M059J (cell line): Measurements from ENCODE around the gene FADS3. TPM values are rescaled to one million over a fixed set of nuclear protein-coding genes. Genes with fewer than 3 reads are reported as not detected.

ENCODE experiments used
- DNase-seq: peaks from one replicate; pipeline ENCODE4 v3.0.0-alpha.2; 2012; ENCODE audit warnings: low read depth
- total RNA-seq: library from RNA; depleted of rRNA; stranded (reverse); fragments of >200 nt; shearing (Covaris generic); gene quantifications from 2 replicates; pipeline ENCODE4 v1.2.3, GENCODE V29; 2014

Gene FADS3
- total RNA-seq, 1 experiment from 2014 or later: 82.9 TPM

DNA sequence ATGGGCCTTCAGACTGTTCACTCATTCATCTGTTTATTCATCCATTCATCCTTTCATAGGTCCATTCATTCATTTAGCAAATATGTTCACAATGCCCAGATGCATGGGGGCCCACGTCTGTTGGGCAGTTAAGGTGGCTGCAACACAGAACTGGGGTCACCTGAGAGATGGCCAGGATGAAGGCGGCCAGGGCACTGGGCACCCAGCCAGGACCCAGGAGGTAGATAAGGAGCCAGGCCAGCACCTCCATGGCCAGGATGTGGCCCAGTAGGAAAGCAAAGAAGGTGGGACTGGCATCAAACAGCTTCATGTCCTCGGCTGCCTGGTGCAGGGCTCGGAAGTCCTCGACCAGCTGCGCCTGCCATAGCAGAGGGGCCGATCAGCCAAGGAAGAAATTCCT lies 12.2 kb downstream of the FADS3 start:
- DNase-seq: no peak

GRCh38 chr11:61875698-61876097 lies 15.6 kb downstream of the FADS3 start:
- DNase-seq: no peak

DNA sequence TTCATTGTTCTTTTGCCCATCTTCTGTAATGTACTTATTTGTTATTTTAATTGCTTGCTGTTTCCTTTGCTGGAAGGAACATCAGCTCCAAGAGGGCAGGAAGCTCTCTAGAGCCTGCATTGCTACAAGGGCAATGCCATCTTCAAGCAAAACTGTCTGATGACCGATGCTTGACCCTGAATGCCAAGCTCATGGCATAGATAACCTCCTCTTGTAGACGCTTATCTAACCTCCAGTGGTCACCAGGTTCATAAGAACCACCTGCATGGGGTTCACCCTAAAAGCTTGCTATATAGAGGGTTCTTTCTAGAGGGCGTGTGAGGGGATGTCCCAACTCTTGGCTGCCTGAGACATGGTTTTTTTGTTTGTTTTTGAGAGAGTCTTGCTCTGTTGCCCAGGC lies 16.5 kb downstream of the FADS3 start:
- DNase-seq: no peak

GRCh38 chr11:61874377-61874809 lies 17.0 kb downstream of the FADS3 start:
- no peak for DNase-seq

DNA sequence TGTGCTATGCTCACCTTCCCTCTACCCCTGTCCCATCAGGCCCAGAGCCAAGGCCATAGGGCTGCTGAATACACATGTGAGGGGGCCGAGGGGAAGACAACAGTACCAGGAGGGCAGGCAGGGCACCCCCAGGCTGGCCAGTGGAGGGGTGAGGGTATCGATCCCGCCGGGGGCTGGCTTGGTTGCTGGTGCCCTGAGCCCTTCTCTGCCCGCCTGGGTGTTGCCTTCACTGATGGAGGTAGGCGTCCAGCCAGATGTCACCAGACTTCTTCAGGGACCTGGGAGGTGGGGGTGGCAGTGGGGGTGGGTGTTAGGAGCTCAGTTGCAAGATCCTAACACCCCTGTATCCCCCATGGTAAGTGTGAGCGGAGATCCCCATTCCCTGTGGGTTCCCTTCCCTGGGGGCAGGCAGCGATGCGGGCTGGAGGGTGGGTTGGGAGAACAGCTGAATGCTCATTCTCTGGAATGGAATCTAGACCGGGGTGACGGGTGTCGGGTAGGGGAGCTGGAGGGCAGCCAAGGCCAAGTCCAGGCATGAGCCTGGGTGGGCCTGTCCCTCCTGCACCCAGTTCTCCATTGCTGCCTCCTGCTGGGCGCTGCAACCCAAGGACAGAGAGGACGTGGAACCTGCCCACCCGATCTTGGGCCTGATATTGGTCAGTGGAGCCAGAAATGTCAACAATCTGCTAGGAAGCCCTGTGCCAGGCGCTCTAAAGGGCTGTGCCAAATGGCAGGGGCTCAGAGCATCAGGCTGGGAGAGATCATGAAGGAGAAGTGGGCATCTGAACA lies 17.6 kb downstream of the FADS3 start:
- no peak for DNase-seq

- no peak for DNase-seq
Measured at GRCh38 chr11:61872935-61873565, 18.3 kb downstream of the FADS3 start.

- peak; percentile 81 for DNase-seq
Measured at GRCh38 chr11:61871158-61871597, 20.2 kb downstream of the FADS3 start.

DNA sequence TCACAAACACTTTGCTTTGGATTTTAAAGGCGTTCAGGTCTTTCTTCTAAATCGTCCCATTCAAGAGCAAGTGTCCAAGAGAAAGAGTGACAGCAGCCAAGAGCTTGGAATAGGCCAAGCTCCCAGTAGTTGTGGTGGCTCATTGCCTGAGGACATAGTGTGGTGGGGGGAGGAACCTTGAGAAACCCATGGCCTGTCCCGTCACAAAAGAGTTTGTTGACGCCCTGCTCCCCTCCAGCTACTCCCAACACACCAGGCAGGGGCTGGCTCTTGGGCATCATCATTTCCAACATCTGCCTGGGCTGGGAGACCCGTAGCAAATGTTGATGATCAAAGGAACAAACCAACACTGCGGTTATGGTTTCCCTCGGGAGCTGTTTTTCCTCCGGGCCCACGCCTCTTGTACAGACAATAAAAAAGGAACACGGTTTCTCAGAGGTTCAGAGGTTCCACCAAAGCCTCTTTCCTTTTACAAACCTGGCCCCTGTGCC lies 20.8 kb downstream of the FADS3 start:
- DNase-seq: peak; percentile 27

DNA sequence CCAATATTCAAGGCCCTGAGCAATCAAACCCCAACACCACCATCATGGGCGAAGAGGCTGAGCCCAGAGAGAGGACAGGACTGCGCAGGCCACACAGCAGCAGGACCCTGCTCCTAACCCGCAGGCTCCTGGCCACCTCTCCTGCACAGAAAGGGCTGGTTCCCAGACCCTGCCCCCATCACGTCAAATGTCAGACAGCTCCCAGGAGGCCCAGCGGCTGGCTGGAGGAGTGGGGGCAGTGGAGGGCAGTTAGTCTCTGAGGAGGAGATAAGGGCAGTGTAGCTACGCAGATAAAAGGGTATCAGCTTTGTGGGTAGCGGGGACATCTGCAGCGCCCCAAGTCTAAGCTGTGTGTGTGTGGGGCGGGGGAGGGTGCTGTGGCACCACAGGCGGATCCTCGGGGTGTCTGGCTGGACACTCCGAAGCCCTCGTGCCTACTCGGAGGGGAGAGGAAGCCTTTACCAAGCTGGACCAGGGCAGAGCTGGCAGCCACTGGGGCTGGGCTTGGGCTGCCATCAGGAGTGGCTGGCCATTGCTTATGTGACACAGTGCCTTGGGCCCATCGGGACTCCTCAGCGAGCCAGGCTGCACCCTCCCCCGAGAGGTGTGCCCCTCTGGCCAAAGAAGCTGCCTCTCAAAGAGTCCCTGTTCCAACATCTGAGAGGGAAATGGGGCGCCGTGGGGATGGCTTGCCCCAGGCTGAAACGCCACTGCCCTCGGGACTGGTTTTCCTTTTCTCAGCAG lies 21.5 kb downstream of the FADS3 start:
- no peak for DNase-seq

- no peak for DNase-seq
Measured at GRCh38 chr11:61869429-61869707, 22.0 kb downstream of the FADS3 start.

- no peak for DNase-seq
Measured at GRCh38 chr11:61868571-61869428, 22.5 kb downstream of the FADS3 start.

GRCh38 chr11:61866958-61867343 lies 24.4 kb downstream of the FADS3 start:
- no peak for DNase-seq

- no peak for DNase-seq
Measured at GRCh38 chr11:61866231-61866957, 25.0 kb downstream of the FADS3 start.

DNA sequence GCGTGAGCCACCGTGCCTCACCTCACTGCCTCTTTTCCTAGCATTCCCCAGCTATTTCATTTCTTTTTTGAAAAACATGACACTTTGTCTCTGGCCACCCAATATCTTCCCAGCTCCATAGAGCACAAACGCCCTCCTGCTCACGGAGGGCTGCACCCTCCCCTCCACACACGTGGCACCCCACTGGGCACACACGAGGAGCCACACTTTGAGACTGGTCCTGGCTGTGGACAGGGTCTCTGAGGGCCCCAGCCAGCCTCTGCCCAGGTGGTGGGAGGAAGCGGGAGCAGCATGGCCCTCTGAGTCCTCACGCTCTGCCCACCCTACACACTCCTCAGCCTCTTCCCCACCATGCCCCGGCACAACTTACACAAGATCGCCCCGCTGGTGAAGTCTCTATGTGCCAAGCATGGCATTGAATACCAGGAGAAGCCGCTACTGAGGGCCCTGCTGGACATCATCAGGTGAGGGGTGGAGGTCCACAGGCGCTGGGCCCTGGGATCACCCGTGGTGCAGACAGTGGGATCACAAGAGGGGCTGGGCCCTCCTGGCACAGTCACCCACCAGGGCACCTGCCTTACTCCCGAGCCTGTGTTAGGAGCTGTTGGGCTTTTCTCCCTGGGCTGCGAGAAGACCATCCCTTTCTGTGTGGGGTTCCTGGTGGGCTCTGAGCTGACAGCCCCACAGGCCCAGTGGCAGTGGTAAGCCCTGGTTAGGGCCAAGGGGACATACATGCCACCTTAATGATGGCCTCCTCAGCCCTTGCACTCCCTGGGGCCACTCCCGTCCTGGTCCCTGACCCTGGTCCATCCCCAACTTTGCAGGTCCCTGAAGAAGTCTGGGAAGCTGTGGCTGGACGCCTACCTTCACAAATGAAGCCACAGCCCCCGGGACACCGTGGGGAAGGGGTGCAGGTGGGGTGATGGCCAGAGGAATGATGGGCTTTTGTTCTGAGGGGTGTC lies 26.2 kb downstream of the FADS3 start:
- no peak for DNase-seq

GRCh38 chr11:61863548-61864081 lies 27.7 kb downstream of the FADS3 start:
- no peak for DNase-seq

GRCh38 chr11:61862714-61863547 lies 28.4 kb downstream of the FADS3 start:
- peak; percentile 39 for DNase-seq

DNA sequence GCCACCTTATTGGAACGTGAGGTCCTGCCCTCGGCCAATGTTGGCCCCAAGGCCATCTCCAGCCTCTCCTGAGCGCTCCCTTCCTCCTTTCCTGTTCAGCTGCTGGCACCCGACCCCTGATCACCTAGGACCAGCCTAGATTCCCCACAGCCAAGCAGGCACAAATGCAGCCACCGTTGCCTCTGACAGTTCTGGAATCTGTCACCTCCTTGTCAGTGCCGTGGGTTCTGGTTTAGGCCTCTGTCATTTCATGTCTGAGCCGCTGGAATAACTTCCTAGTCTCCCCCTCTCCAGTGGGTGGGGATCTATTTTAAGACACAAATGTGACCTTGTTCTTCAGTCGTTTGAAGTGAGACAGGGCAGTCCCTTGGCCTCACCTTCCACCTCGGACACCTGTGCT lies 29.7 kb downstream of the FADS3 start:
- DNase-seq: no peak

DNA sequence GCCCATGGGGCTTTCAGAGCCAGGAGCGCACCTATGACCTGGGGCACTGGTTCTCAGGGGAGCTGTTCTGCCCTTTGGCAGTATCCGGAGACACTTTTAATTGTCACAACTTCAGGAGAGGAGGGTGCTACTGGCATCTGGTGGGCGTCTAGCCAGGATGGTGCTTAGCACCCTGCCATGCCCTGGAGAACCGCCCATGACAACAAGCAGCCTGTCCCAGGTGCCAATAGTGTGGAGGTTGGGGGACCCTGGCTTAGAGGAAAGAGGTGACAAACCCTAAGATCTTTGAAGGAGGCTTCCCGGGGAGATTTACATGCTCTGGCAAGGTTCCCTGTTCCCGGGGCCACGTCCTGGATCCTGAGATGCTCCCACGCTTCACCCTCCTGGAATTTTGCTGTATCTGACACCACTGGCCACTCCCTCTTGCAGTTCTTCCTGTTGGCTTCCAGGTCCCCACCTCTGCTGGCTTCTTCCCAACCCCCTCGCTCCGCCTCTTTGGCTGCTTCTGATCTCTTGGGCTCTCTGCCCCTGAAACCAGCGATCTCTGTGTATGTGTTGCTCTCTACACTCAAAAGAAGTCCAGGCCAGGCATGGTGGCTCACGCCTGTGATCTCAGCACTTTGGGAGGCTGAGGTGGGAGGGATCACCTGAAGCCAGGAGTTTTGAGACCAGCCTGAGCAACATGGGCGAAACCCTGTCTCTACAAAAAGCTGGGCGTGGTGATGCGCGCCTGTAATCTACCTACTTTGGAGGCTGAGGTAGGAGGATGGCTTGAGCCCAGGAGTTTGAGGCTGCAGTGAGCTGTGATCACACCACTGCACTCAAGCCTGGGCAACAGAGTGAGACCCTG lies 31.1 kb downstream of the FADS3 start:
- no peak for DNase-seq
